Muscle layer of duodenum (tissue), 2 donors: ENCODE data around the gene ESPNL.

Experiments
- H3K27ac ChIP-seq: one replicate; pipeline ENCODE4 v1.7.0; 2013; ENCODE audit warnings: mild to moderate bottlenecking, low read length
- H3K27me3 ChIP-seq: one replicate; pipeline ENCODE4 v1.7.0; 2013; ENCODE audit warnings: low read depth, mild to moderate bottlenecking, control low read depth, low read length
- H3K36me3 ChIP-seq, 2 donors: one replicate each; pipeline ENCODE4 v1.7.0; 2013; ENCODE audit warnings: low read length in 2 of 2, control low read depth in 1 of 2, mild to moderate bottlenecking in 1 of 2; ENCODE audit not compliant: insufficient read depth in 2 of 2, control insufficient read depth in 1 of 2
- H3K4me1 ChIP-seq, 2 donors: one replicate each; pipeline ENCODE4 v1.7.0; 2013; ENCODE audit warnings: low read length in 2 of 2, mild to moderate bottlenecking in 2 of 2, control low read depth in 1 of 2, moderate library complexity in 1 of 2; ENCODE audit not compliant: insufficient read depth in 2 of 2, control insufficient read depth in 1 of 2
- H3K4me3 ChIP-seq, 2 donors: one replicate each; pipeline ENCODE4 v1.7.0; 2013; ENCODE audit warnings: low read length in 2 of 2, low read depth in 1 of 2, mild to moderate bottlenecking in 1 of 2
- H3K9me3 ChIP-seq, 2 donors: one replicate each; pipeline ENCODE4 v1.7.0; 2013; ENCODE audit warnings: low read length in 2 of 2, control low read depth in 1 of 2, mild to moderate bottlenecking in 1 of 2; ENCODE audit not compliant: control insufficient read depth in 1 of 2
- donor health status: healthy.

Gene ESPNL

GRCh38 chr2:238121511-238122286, 21.6 kb downstream of the ESPNL start:
- H3K27ac ChIP-seq, result no peak overlapping the region

DNA sequence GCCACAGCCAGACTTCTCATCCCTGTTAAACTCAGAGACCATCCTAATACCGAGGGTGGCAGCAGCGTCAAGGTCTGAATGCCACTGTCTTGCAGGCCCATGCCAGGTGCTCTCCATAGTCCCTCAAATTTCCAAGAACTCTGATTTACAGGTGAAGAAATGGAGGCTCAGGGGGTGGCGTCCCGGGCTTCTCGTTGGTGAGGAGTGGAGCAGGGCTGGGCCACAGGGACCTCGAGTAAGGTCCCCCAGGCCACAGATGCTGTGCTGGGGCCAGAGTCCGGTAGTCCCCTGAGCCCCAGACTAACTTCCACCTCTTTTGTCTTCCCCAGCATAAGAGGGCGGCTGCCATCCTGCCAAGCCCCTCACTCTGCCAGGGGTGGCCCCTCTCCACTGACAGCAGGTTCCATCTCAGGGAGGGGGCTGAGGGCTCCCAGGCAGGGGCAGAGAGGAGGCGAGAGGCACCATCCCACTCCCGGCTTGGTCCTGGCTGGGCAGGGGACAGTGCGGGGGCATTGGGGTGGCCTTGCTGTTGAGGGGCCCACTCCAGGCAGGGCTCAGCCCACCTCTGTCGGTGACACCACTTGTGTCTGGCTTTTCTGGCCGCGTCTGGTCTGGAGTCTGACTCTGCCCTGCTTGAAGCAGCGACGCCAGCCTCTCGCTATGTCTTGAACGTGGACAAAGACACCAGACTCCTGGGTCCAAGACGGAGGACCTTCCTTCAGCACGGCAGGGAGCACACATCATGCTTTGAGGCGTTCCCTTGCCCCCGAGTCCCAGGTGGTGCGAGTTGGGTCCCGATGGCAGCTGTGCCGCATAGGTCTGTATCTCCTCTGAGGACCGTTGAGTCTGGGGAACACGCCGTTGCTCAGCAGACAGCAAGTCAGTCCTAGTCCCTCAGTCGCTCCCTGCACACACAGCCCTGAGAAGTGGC, 22.4 kb downstream of the ESPNL start:
- Histone ChIP-seq H3K4me3 (no peak overlapping the region), H3K36me3 (no peaks in the 10 kb centered on the region), H3K9me3 (no peaks in the 10 kb centered on the region), H3K27ac (no peak overlapping the region), H3K27me3 (no peaks in the 10 kb centered on the region), H3K4me1 (peaks cover 0 to 7% of the 10 kb centered on the region in 2 donors)

More at GRCh38 chr2:238121511-238122286, 21.6 kb downstream of the ESPNL start:
- no peaks in the 10 kb centered on the region for H3K36me3 ChIP-seq
- no peaks in the 10 kb centered on the region for H3K9me3 ChIP-seq
- H3K4me1 ChIP-seq, result no peaks in the 10 kb centered on the region
- no peaks in the 10 kb centered on the region for H3K27me3 ChIP-seq
- no peak overlapping the region for H3K4me3 ChIP-seq

DNA sequence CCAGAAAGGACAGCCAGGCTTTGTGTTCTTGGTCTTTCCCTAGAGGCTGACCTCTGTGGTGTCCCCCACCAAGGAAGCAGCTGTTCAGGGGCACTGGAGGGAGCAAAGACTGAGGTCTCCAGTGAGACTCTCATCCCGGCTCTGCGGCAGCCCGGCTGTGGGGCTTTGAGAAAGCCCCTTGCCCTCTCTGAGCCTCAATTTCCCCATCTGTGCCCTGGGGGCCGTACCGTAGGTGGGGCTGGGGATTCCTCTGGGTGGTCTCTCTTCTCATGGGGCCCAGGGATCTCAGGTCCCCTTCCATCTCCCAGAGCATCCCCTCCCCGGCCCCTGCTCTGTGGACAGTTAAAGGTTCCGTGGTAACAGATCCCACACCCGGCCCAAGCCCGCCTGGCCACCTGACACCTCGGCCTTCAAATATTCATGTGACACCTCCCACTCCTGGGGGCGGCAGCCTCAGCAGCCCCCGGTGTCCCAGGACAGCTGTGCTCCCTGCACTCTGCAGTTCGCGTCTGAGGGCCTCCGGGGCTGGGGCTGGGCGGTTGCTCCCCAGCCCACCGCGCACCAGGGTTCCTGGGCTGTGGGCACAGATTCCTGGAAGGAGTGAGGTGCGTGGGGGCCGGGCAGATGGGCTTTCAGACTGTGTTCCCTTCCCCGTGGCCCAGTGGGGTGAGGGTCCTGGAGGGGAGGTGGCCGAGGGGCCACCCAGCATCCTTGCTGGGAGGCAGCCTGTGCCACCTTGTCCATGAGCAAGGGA, 23.3 kb downstream of the ESPNL start:
- no peak overlapping the region for H3K4me3 ChIP-seq
- H3K36me3 ChIP-seq, result no peaks in the 10 kb centered on the region
- peaks cover 0 to 7% of the 10 kb centered on the region in 2 donors for H3K4me1 ChIP-seq
- no peaks in the 10 kb centered on the region for H3K27me3 ChIP-seq
- no peak overlapping the region for H3K27ac ChIP-seq
- H3K9me3 ChIP-seq, result no peaks in the 10 kb centered on the region

GRCh38 chr2:238123991-238124470, 23.9 kb downstream of the ESPNL start:
- Histone ChIP-seq H3K27ac (no peak overlapping the region), H3K36me3 (no peaks in the 10 kb centered on the region), H3K4me1 (peaks cover 0 to 7% of the 10 kb centered on the region in 2 donors), H3K4me3 (no peak overlapping the region), H3K27me3 (no peaks in the 10 kb centered on the region), H3K9me3 (no peaks in the 10 kb centered on the region)

GRCh38 chr2:238124488-238125126, 24.5 kb downstream of the ESPNL start:
- Histone ChIP-seq H3K36me3 (no peaks in the 10 kb centered on the region), H3K4me1 (peaks cover 0 to 7% of the 10 kb centered on the region in 2 donors), H3K9me3 (no peaks in the 10 kb centered on the region), H3K4me3 (no peak overlapping the region), H3K27ac (no peak overlapping the region), H3K27me3 (no peaks in the 10 kb centered on the region)

DNA sequence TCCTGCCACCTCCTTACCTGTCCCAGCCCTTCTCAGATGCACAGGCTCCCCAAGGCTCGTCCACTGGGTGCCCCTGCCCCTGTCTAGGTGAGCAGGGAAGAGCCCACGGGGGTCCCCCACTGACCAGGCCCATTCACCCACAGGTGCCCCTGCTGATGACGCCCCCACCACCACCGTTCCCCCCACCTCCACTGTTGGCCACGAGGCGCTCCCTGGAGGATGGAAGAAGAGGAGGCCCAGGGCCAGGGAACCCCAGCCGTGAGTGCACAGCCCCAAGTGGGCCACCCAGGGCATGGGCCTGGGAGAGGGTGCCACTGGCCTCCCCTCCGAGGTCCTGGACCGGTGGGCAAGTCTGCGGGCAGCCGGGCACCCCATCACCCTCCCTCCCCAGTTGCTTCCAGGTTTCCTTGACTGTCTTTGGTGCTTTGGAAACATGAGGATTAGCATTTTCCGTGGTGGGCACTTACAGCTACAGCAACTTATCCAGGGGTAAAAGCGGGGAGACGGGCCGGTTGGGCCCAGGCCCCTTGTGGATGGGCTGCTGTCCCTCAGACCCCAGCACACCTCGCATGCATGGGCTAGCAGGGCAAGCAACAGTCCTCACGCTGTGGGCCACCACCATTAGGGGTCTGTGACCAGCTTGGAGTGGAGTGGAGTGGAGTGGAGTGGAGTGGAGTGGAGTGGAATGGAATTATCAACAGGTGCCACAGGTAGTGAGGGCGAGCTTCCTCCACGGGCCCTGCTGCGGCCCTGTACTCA, 25.2 kb downstream of the ESPNL start:
- H3K4me1 ChIP-seq, result peaks cover 0 to 7% of the 10 kb centered on the region in 2 donors

GRCh38 chr2:238126338-238126737, 26.2 kb downstream of the ESPNL start:
- peaks cover 0 to 7% of the 10 kb centered on the region in 2 donors for H3K4me1 ChIP-seq
- no peaks in the 10 kb centered on the region for H3K9me3 ChIP-seq
- no peak overlapping the region for H3K4me3 ChIP-seq
- no peak overlapping the region for H3K27ac ChIP-seq
- no peaks in the 10 kb centered on the region for H3K27me3 ChIP-seq
- H3K36me3 ChIP-seq, result peaks cover 0 to 3% of the 10 kb centered on the region in 2 donors

More for the DNA sequence above, 25.2 kb downstream of the ESPNL start:
- H3K27ac ChIP-seq, result no peak overlapping the region
- H3K36me3 ChIP-seq, result no peaks in the 10 kb centered on the region
- H3K9me3 ChIP-seq, result no peaks in the 10 kb centered on the region
- no peak overlapping the region for H3K4me3 ChIP-seq
- no peaks in the 10 kb centered on the region for H3K27me3 ChIP-seq

- Histone ChIP-seq H3K9me3 (no peaks in the 10 kb centered on the region), H3K27ac (no peak overlapping the region), H3K4me1 (peaks cover 0 to 7% of the 10 kb centered on the region in 2 donors), H3K27me3 (no peaks in the 10 kb centered on the region), H3K4me3 (peak overlapping the region in 1 of 2 donors; percentile 41), H3K36me3 (peaks cover 0 to 3% of the 10 kb centered on the region in 2 donors)
Measured at GRCh38 chr2:238126775-238127164, 26.6 kb downstream of the ESPNL start.

GRCh38 chr2:238127165-238128060, 27.3 kb downstream of the ESPNL start:
- no peaks in the 10 kb centered on the region for H3K9me3 ChIP-seq

More at GRCh38 chr2:238127165-238128060, 27.3 kb downstream of the ESPNL start:
- Histone ChIP-seq H3K4me1 (peaks cover 0 to 7% of the 10 kb centered on the region in 2 donors), H3K27me3 (no peaks in the 10 kb centered on the region), H3K4me3 (peak overlapping the region in 1 of 2 donors; percentile 41), H3K27ac (no peak overlapping the region), H3K36me3 (peaks cover 0 to 3% of the 10 kb centered on the region in 2 donors)
